Esophagus (tissue), 2 donors: ENCODE measurements around the gene CD2. TPM values are rescaled to one million over a fixed set of nuclear protein-coding genes. Genes with fewer than 3 reads are reported as not detected.

Experiments used
- H3K27ac ChIP-seq, 2 donors: one replicate each; pipeline ENCODE4 v1.5.1; 2013; ENCODE audit warnings: low read depth in 2 of 2, mild to moderate bottlenecking in 2 of 2, inconsistent platforms in 1 of 2, low read length in 1 of 2, moderate library complexity in 1 of 2
- H3K27me3 ChIP-seq, 2 donors: one replicate each; pipeline ENCODE4 v1.6.1; 2013; ENCODE audit warnings: low read length in 2 of 2, control low read depth in 1 of 2, mild to moderate bottlenecking in 1 of 2; ENCODE audit not compliant: insufficient read depth in 2 of 2, control insufficient read depth in 1 of 2
- H3K36me3 ChIP-seq, 2 donors: one replicate each; pipeline ENCODE4 v1.6.1; 2013; ENCODE audit warnings: low read length in 1 of 2; ENCODE audit not compliant: control insufficient read depth in 2 of 2, insufficient read depth in 2 of 2
- H3K4me1 ChIP-seq, 2 donors: one replicate each; pipeline ENCODE4 v1.6.1; 2013; ENCODE audit warnings: low read length in 1 of 2; ENCODE audit not compliant: control insufficient read depth in 2 of 2, insufficient read depth in 2 of 2
- H3K4me3 ChIP-seq, 2 donors: one replicate each; pipeline ENCODE4 v1.5.1; 2013; ENCODE audit warnings: low read length in 2 of 2, mild to moderate bottlenecking in 2 of 2, low read depth in 1 of 2, moderate library complexity in 1 of 2
- H3K9me3 ChIP-seq, 2 donors: one replicate each; pipeline ENCODE4 v1.6.1; 2013; ENCODE audit warnings: mild to moderate bottlenecking in 2 of 2, low read depth in 1 of 2, low read length in 1 of 2, moderate library complexity in 1 of 2; ENCODE audit not compliant: control insufficient read depth in 2 of 2, insufficient read depth in 1 of 2
- WGBS, 2 donors: extraction: QIAGEN DNeasy Blood & Tissue Kit; methylation state at CpG; one replicate each; pipeline ENCODE4 v1.1.7; 2013; 5-methylcytosine and 5-hydroxymethylcytosine counted together
- polyA plus RNA-seq, 2 donors: library from polyadenylated mRNA; stranded (reverse); fragments of 200-250 nt; gene quantifications; one replicate each; pipeline ENCODE4 v1.2.3, GENCODE V29; 2013
- donor health status: healthy with polysubstance abuse.
- donor health status: Bipolar disorder and iron deficiency.

The CD2 gene
- polyA plus RNA-seq, 2 donors: 4.8 to 5.4 TPM

DNA sequence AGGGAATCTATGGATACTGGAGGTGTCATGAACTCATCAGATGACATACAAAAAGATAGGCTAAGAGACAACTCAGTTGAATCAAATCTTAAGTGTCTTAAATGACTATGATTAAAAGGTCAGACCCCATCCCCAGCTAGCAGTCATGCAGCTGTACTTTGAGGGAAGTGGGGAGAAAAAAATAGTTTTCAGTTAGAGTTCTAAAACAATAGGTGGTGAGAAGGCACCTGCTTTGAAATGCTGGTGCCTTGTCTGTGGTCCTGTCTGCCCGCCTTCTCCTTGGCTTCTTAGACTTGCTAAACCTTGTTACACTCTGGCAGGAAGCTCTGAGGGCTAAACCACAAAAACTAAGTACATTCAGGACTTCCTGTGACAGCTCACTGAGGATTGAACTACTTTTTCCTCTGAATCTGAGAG is 15.3 kb downstream of the CD2 start:
- Histone ChIP-seq H3K4me3 (no peak overlapping the region), H3K36me3 (no peaks in the 10 kb centered on the region), H3K27ac (no peak overlapping the region), H3K9me3 (peaks cover 0 to 3% of the 10 kb centered on the region in 2 donors), H3K4me1 (no peaks in the 10 kb centered on the region), H3K27me3 (no peaks in the 10 kb centered on the region)
- WGBS, 2 donors: 59 to 88% methylated on average over 1 of the region's 1 CpG

DNA sequence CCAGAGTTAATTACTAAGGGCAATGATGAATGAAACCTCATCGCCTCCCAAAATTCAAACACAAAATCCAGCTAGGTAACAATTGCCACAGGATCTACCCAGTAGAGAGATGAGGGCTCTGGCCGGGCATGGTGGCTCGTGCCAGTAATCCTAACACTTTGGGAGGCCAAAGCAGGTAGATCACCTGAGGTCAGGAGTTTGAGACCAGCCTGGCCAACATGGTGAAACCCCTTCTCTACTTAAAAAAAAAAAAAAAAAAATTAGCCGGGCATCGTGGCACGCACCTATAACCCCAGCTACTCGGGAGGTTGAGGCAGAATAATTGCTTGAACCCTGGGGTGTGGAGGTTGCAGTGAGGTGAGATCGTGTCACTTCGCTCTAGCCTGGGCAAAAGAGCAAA is 15.8 kb downstream of the CD2 start:
- Histone ChIP-seq H3K27me3 (no peaks in the 10 kb centered on the region), H3K27ac (no peak overlapping the region), H3K4me1 (no peaks in the 10 kb centered on the region), H3K4me3 (no peak overlapping the region), H3K36me3 (no peaks in the 10 kb centered on the region), H3K9me3 (peaks cover 0 to 3% of the 10 kb centered on the region in 2 donors)
- WGBS, 2 donors: 76 to 85% methylated on average over 9 of the region's 9 CpGs

DNA sequence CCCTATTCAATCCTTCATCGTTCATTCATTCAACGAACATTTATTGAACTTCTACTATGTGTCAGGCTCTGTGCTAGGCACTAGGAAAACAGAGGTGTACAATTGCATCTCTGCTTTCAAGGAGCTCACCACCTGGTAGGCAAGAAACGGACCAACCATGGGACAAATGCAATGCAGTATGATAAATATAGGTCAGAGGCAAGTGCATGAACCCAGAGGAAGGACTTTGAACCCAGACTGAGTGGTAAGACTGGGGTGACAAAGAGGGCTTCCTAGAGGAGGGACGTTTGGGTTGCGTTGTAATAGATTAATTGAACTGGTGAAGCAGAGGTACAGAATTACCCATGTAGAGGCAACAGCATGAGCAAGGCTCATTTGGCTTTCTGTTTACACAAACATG is 16.4 kb downstream of the CD2 start:
- no peak overlapping the region for H3K4me3 ChIP-seq
- peak overlapping the region in 1 of 2 donors; percentile 18 for H3K27ac ChIP-seq
- WGBS, 2 donors: 59 to 74% methylated on average over 5 of the region's 5 CpGs
- no peaks in the 10 kb centered on the region for H3K36me3 ChIP-seq
- peaks cover 0 to 3% of the 10 kb centered on the region in 2 donors for H3K9me3 ChIP-seq
- no peaks in the 10 kb centered on the region for H3K27me3 ChIP-seq
- no peaks in the 10 kb centered on the region for H3K4me1 ChIP-seq

DNA sequence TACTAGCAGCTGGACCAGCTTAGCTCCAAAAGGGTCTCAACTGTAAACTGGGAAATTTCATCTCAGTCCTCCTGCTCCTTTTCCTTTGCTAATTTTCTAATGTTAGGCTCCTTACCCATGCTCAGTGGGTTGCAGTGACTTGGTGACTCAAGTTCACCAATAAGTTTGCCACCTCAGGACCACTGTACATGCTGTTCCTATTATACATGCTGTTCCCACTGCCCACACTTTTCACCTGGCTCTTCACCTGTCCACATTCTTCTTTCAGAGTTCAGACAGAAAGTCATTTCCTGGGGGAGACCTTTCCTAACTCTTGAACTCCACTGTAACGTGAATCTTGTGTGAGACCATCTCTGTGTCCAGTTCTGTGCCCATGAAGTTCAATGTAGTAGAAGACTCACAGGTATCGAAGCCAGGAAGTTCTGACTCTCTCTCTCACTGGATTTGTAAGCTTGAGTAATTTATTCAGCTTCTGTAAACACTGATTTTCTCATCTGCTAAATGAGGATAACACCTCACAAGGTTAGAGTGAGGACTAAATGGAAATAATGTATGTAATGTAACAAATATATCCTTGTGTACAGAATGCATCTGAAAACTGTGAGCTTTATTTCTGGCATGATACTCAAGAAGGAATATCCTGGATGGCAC is 17.9 kb downstream of the CD2 start:
- no peak overlapping the region for H3K27ac ChIP-seq
- H3K4me3 ChIP-seq: no peak overlapping the region
- no peaks in the 10 kb centered on the region for H3K36me3 ChIP-seq
- H3K27me3 ChIP-seq: no peaks in the 10 kb centered on the region
- no peaks in the 10 kb centered on the region for H3K4me1 ChIP-seq
- peaks cover 0 to 3% of the 10 kb centered on the region in 2 donors for H3K9me3 ChIP-seq
- 75 to 84% methylated on average over 2 of the region's 2 CpGs for WGBS, 2 donors

DNA sequence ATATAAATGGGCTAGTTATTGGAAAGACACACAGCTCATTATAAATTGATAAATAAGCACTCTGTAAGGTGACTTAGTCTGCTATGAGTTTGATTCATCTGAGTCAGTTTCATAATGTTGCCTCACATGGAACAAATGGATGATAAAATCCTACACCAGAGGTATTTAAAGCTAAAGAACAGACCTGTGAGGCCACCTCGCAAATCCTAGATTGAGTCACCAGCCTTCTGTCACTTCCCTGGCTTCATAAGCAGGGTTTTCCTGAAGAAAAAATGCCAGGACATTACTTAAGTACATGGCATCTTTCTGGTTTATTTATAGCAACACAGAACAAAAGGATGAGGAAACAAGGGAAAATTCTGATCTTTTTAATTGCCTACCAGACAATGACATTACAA is 18.4 kb downstream of the CD2 start:
- Histone ChIP-seq H3K27ac (no peak overlapping the region), H3K4me1 (no peaks in the 10 kb centered on the region), H3K4me3 (no peak overlapping the region), H3K36me3 (no peaks in the 10 kb centered on the region), H3K27me3 (no peaks in the 10 kb centered on the region), H3K9me3 (peaks cover 0 to 3% of the 10 kb centered on the region in 2 donors)
- WGBS, 2 donors: 34 to 36% methylated on average over 1 of the region's 1 CpG

DNA sequence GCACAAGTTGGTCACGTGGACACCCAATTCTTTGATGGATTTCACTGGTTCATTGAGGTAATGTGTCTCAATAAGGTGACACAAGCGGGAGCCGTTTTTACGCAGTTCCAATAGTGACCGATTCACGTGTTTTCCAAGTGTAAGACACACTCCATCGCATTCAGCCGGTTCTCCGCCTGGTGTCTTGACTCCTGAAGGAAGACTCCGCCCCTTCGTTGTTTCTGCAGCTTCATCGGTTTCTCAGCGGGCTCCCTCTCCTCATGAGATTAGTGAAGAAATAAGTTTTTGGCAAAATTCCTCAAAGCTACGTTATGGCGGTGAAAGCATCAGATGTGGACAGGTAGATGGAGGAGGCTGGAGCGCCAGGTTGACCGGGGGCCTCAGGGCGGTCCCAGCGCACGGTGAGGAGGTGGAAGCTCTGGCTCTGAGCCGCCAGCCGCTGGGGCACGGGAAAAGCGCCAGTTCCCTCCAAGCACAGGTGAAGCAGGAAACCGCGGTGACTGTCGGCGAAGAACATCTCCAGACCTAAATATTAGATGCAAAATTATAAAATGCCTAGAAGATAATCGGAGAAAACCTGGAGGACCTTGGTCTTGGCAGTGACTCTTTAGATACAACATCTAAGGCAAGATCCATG is 21.0 kb downstream of the CD2 start:
- H3K4me1 ChIP-seq: no peaks in the 10 kb centered on the region
- no peaks in the 10 kb centered on the region for H3K27me3 ChIP-seq
- no peaks in the 10 kb centered on the region for H3K36me3 ChIP-seq
- no peak overlapping the region for H3K27ac ChIP-seq
- H3K4me3 ChIP-seq: no peak overlapping the region
- no peaks in the 10 kb centered on the region for H3K9me3 ChIP-seq
- 73 to 82% methylated on average over 29 of the region's 29 CpGs for WGBS, 2 donors

DNA sequence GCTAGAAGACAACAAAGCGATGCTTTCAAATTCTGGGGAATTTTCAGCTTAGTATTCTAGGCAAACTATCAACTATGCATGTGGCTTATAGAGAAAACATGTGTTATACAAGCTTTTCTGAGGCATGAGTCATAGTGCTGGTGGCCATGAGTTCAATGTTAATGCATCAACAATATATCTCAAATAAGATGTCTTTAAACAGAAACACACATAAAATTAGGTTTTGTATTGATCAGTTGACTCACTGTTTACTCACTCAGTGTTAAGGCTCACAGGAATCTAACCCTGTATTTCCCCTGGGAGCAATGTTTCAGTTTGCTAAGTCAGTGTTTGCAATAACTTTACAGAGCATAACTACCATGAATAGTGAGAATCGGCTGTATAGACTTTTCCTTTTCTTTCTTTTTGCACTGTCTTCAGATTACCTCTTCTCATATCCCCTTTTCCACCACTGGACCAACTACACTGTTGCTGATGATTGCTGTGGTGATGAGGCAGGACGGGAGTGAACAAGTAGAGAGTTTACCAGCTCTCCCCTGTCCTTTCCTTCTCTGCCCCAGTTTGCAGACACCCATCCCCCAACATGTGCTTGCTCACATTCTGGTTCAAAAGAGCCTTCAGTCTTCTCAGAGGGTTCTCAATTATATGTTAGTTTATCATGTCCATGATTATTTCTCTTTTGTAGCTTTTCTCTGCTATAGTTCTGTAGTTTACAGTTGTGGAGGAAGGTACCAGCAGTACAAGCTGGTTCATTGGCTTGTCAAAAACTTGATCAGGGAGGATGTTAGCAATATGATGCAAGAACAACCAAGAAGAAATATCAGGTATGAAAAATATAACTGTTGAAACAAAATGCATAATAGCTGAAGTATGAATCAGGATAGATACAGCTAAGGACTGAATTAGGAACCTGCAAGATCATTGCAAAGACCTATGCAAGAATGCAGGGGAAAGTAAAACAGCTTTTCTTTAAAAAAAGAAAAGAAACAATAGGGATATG is 23.9 kb downstream of the CD2 start:
- 39 to 43% methylated on average over 3 of the region's 3 CpGs for WGBS, 2 donors
- H3K27ac ChIP-seq: no peak overlapping the region
- no peaks in the 10 kb centered on the region for H3K27me3 ChIP-seq
- H3K36me3 ChIP-seq: no peaks in the 10 kb centered on the region
- no peak overlapping the region for H3K4me3 ChIP-seq
- H3K4me1 ChIP-seq: no peaks in the 10 kb centered on the region
- H3K9me3 ChIP-seq: no peaks in the 10 kb centered on the region

DNA sequence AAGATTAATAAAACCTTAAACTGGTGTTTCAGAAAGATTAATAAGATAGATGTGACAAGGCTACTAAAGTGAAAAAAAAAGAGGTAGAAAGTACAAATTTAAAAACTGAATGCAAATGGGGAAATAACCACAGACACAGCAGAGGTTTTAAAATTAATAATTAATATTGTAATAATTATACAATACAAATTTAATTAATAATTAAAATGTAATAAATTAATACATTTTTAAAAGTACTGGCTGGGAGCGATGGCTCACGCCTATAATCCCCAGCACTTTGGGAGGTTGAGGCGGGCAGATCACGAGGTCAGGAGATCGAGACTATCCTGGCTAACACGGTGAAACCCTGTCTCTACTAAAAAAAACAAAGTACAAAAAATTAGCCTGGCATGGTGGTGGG is 26.8 kb downstream of the CD2 start:
- H3K27ac ChIP-seq: no peak overlapping the region
- H3K27me3 ChIP-seq: no peaks in the 10 kb centered on the region
- no peak overlapping the region for H3K4me3 ChIP-seq
- no peaks in the 10 kb centered on the region for H3K4me1 ChIP-seq
- peaks cover 0 to 4% of the 10 kb centered on the region in 2 donors for H3K9me3 ChIP-seq
- 95 to 98% methylated on average over 6 of the region's 6 CpGs for WGBS, 2 donors
- no peaks in the 10 kb centered on the region for H3K36me3 ChIP-seq

DNA sequence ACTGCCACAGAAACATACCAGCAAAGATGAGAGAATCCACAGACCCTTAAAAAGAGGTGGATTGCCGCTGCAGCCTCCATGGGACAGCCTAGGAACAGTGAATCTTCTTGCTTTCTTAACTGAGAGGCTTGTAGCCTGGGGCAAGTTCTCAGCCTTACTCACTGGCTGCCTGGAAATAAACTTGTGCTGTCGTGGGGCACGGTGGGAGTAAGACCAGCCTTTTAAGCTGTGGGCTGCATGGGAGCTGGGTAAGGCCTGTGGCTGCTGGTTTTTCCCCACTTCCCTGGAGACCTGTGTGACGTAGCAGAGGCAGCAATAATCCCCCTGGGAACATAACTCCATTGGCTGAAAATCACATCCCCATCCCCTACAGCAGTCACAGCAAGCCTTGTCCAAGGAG is 30.8 kb downstream of the CD2 start:
- 72 to 83% methylated on average over 4 of the region's 4 CpGs for WGBS, 2 donors
- Histone ChIP-seq H3K4me3 (no peak overlapping the region), H3K27ac (no peak overlapping the region), H3K27me3 (no peaks in the 10 kb centered on the region), H3K4me1 (no peaks in the 10 kb centered on the region), H3K36me3 (no peaks in the 10 kb centered on the region), H3K9me3 (peaks cover 0 to 4% of the 10 kb centered on the region in 2 donors)
